GM18861 (cell line): ENCODE measurements around the gene LHFPL2.

Experiments used
- ATAC-seq: cut with Tn5 transposase; IDR thresholded peaks from one replicate; pipeline ENCODE4 v1.9.1; 2021; ENCODE audit not compliant: unreplicated experiment

LHFPL2 gene

GRCh38 chr5:78527054-78527859 is 121.3 kb downstream of the LHFPL2 start:
- ATAC-seq: no peak

- peak; percentile 62 for ATAC-seq
Observed at GRCh38 chr5:78526049-78526525, 122.5 kb downstream of the LHFPL2 start.

GRCh38 chr5:78523314-78524193 is 125.0 kb downstream of the LHFPL2 start:
- ATAC-seq: no peak

- no peak for ATAC-seq
Observed at GRCh38 chr5:78522476-78523260, 125.9 kb downstream of the LHFPL2 start.

GRCh38 chr5:78521455-78521854 is 127.1 kb downstream of the LHFPL2 start:
- no peak for ATAC-seq

- no peak for ATAC-seq
Observed at GRCh38 chr5:78519198-78519941, 129.2 kb downstream of the LHFPL2 start.

GRCh38 chr5:78518365-78519197 is 130.0 kb downstream of the LHFPL2 start:
- no peak for ATAC-seq

GRCh38 chr5:78515670-78516069 is 132.9 kb downstream of the LHFPL2 start:
- no peak for ATAC-seq

- no peak for ATAC-seq
Observed at GRCh38 chr5:78514427-78515330, 133.9 kb downstream of the LHFPL2 start.

- no peak for ATAC-seq
Observed at GRCh38 chr5:78513441-78513840, 135.1 kb downstream of the LHFPL2 start.

- ATAC-seq: no peak
Observed at GRCh38 chr5:78512435-78512834, 136.1 kb downstream of the LHFPL2 start.

GRCh38 chr5:78511121-78511906 is 137.3 kb downstream of the LHFPL2 start:
- no peak for ATAC-seq

- ATAC-seq: no peak
Observed at GRCh38 chr5:78509884-78510769, 138.4 kb downstream of the LHFPL2 start.

- ATAC-seq: no peak
Observed at GRCh38 chr5:78509145-78509865, 139.3 kb downstream of the LHFPL2 start.

GRCh38 chr5:78508186-78508765 is 140.3 kb downstream of the LHFPL2 start:
- no peak for ATAC-seq

GRCh38 chr5:78507531-78507930 is 141.0 kb downstream of the LHFPL2 start:
- ATAC-seq: no peak
